ENCODE results near the gene SYNGR3.
A peak's percentile ranks its signal among the peaks of the same experiment; 100 is the strongest.
"Not testable (repeated sequence)": the region's sequence is repeated elsewhere in the genome, so short reads cannot be mapped to it uniquely, and the experiment has no call there.

Gene SYNGR3

GRCh38 chr16:2033057-2033908 is 43.5 kb downstream of the SYNGR3 start:
- peak overlapping the region; percentile 14 for H3K4me3 ChIP-seq (replicated peaks; ENCODE audit: low read depth, low read length)
- no peak for TF ChIP-seq CTCF (IDR thresholded peaks at IDR 0.05; ENCODE audit: low read depth, low read length, missing control alignments)
- no peak for DNase-seq (ENCODE audit: extremely low read depth, low read depth)

- peak overlapping the region; percentile 14 for H3K4me3 ChIP-seq (replicated peaks; ENCODE audit: low read depth, low read length)
- not testable (repeated sequence) for DNase-seq (ENCODE audit: extremely low read depth, low read depth)
These were observed 44.3 kb downstream of the SYNGR3 start for GRCh38 chr16:2033909-2034695.

GRCh38 chr16:2034696-2035430 is 45.1 kb downstream of the SYNGR3 start:
- no peak overlapping the region for H3K4me3 ChIP-seq (replicated peaks; ENCODE audit: low read depth, low read length)
- TF ChIP-seq CTCF (IDR thresholded peaks at IDR 0.05; ENCODE audit: low read depth, low read length, missing control alignments), result no peak
- DNase-seq (ENCODE audit: extremely low read depth, low read depth), result no peak

GRCh38 chr16:2035431-2036199 is 45.8 kb downstream of the SYNGR3 start:
- DNase-seq (ENCODE audit: extremely low read depth, low read depth), result no peak
- H3K4me3 ChIP-seq (replicated peaks; ENCODE audit: low read depth, low read length), result no peak overlapping the region
- TF ChIP-seq CTCF (IDR thresholded peaks at IDR 0.05; ENCODE audit: low read depth, low read length, missing control alignments), result no peak

GRCh38 chr16:2036200-2036966 is 46.6 kb downstream of the SYNGR3 start:
- DNase-seq (ENCODE audit: extremely low read depth, low read depth), result no peak
- H3K4me3 ChIP-seq (replicated peaks; ENCODE audit: low read depth, low read length), result no peak overlapping the region
- no peak for TF ChIP-seq CTCF (IDR thresholded peaks at IDR 0.05; ENCODE audit: low read depth, low read length, missing control alignments)

GRCh38 chr16:2037115-2037514 is 47.3 kb downstream of the SYNGR3 start:
- DNase-seq (ENCODE audit: extremely low read depth, low read depth), result no peak
- no peak overlapping the region for H3K4me3 ChIP-seq (replicated peaks; ENCODE audit: low read depth, low read length)
- no peak for TF ChIP-seq CTCF (IDR thresholded peaks at IDR 0.05; ENCODE audit: low read depth, low read length, missing control alignments)

Measured in HFF-Myc (cell line).